NCI-H128 (cell line): ENCODE results near the gene OR2L8.

Experiments used
- DNase-seq: peaks from one replicate; lab custom pipeline; 2025; ENCODE audit not compliant: unreplicated experiment; lab: John Stamatoyannopoulos, UW

OR2L8 gene

DNA sequence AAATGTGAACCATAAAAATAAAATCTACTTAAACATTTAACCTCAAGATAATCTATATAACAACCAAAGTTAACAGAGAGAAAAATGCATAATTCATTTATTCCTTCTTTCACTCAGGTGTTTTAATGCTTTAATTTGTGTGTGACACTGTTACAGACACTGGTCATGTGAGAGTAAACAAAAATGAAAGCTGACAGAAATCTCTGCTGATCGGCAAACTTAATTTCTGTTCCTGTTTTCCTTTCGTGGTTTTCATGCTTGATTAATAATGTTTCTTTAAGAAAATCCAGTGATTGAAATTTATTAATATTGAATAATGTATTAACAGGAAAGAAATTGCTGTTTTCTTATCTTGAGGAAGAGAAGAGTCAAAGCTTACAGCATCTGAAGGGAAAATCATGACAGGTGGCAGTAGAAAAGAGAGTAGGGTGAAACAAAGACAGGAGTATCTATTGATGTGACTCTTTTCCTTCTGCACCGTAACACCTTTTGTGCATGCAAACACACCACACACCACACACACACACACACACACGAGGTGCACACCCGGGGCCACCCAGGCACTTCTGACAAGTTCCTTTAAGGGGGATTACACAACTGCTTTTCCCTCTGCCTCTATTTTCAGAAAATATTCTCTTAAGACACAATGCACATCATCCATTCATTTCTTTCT is 18.0 kb downstream of the OR2L8 start:
- DNase-seq: no peak

- DNase-seq: no peak
Measured at GRCh38 chr1:247992986-247993385, 44.3 kb downstream of the OR2L8 start.

- DNase-seq: no peak
Measured at GRCh38 chr1:247998811-247999210, 50.2 kb downstream of the OR2L8 start.
